K562 (cell line): ENCODE data around the gene AP3S1. TPM values are rescaled to one million over a fixed set of nuclear protein-coding genes. Genes with fewer than 3 reads are reported as not detected.

Source experiments
- ATAC-seq: fragments of 200-7000 bp; cut with Tn5 transposase; 3 replicates; pipeline ENCODE4 v1.9.1; 2020; ENCODE audit warnings: moderate library complexity
- BruUV-seq: library from RNA; stranded (reverse); fragments of 400-500 nt; replicated peaks from 2 replicates; lab custom pipeline; 2021; lab: Mats Ljungman, UMichigan
- CTCF ChIA-PET: fragments of 300-600 bp; formaldehyde crosslinking; extraction: SDS; loops from one replicate; lab custom pipeline; 2021; ENCODE audit warnings: low intra/inter-chr PET ratio; lab: Yijun Ruan, JAX
- POLR2A ChIA-PET: fragments of 300-600, 350-650 bp; sonication (Branson Sonifier 250); formaldehyde crosslinking; extraction: SDS; loops from one replicate; lab custom pipeline; 2021; ENCODE audit warnings: antibody characterized with exemption, inconsistent platforms; lab: Yijun Ruan, JAX
- DNase-seq, 4 experiments: peaks; one replicate each; pipeline versions ENCODE4 v3.0.0 to v3.0.0-alpha.2; 2011 to 2018; ENCODE audit warnings: low spot score in 3 of 4, mixed read lengths in 3 of 4; ENCODE audit errors: extremely low read depth in 1 of 4
- FAIRE-seq: peaks from 2 replicates; lab custom pipeline; 2011; peaks lifted over from hg19 to GRCh38; lab: Jason Lieb, UNC
- H2AFZ ChIP-seq: 2 replicates; pipeline ENCODE4 v1.6.0; 2011; ENCODE audit warnings: low read depth, low read length, control low read depth, inconsistent platforms
- H3K27ac ChIP-seq: fragments of 200-600 bp; 3 replicates; pipeline ENCODE4 v1.8.0; 2011; ENCODE audit warnings: low read depth, mild to moderate bottlenecking, control low read depth, inconsistent platforms, low read length, moderate library complexity, mixed read lengths; ENCODE audit errors: extremely low read depth
- H3K27me3 ChIP-seq, 2 experiments: fragments of 300-600 bp in 1 of 2; 2 replicates in 1 of 2; 3 replicates in 1 of 2; pipeline versions ENCODE4 v1.6.0 to v1.8.0; 2011; ENCODE audit warnings: inconsistent platforms in 2 of 2, low read length in 2 of 2, mild to moderate bottlenecking in 1 of 2, mixed read lengths in 1 of 2, moderate library complexity in 1 of 2; ENCODE audit not compliant: control insufficient read depth in 2 of 2, insufficient read depth in 2 of 2
- H3K36me3 ChIP-seq: fragments of 300-600 bp; 3 replicates; pipeline ENCODE4 v1.8.0; 2011; ENCODE audit warnings: mild to moderate bottlenecking, low read length, inconsistent platforms; ENCODE audit not compliant: control insufficient read depth, insufficient read depth
- H3K4me1 ChIP-seq, 2 experiments: fragments of 200-600 bp in 1 of 2; replicated peaks in 1 of 2; 2 replicates in 1 of 2; 3 replicates in 1 of 2; pipeline versions ENCODE4 v1.5.1 to v1.8.0; 2011; ENCODE audit warnings: inconsistent platforms in 2 of 2, low read length in 2 of 2, mild to moderate bottlenecking in 1 of 2, mixed read lengths in 1 of 2, moderate library complexity in 1 of 2; ENCODE audit not compliant: control insufficient read depth in 2 of 2, insufficient read depth in 2 of 2
- H3K4me2 ChIP-seq: 2 replicates; pipeline ENCODE4 v1.6.1; 2011; ENCODE audit warnings: low read length, control low read depth, inconsistent platforms, mixed read lengths; ENCODE audit not compliant: insufficient read depth
- H3K4me3 ChIP-seq: fragments of 200-600 bp; sonication (generic), shearing (Covaris generic); 2 replicates; pipeline ENCODE4 v1.5.1; 2016; ENCODE audit warnings: control low read depth, inconsistent platforms
- H3K79me2 ChIP-seq: fragments of 200-600 bp; 3 replicates; pipeline ENCODE4 v1.8.0; 2011; ENCODE audit warnings: low read length, inconsistent platforms; ENCODE audit not compliant: control insufficient read depth, insufficient read depth
- H3K9ac ChIP-seq, 2 experiments: 2 replicates each; pipeline versions ENCODE4 v1.6.0 to v1.6.1; 2011; ENCODE audit warnings: low read depth in 2 of 2, low read length in 2 of 2, control low read depth in 1 of 2, inconsistent platforms in 1 of 2, mild to moderate bottlenecking in 1 of 2, mixed read lengths in 1 of 2; ENCODE audit not compliant: insufficient read depth in 1 of 2
- H3K9me1 ChIP-seq: one replicate; pipeline ENCODE4 v1.6.0; 2011; ENCODE audit warnings: inconsistent platforms, mild to moderate bottlenecking, low read length, moderate library complexity; ENCODE audit not compliant: control insufficient read depth, insufficient read depth
- H3K9me3 ChIP-seq: replicated peaks from 2 replicates; pipeline ENCODE4 v1.5.1; 2011; ENCODE audit warnings: low read depth, low read length, inconsistent platforms; ENCODE audit not compliant: control insufficient read depth, insufficient read depth
- H4K20me1 ChIP-seq: replicated peaks from 2 replicates; pipeline ENCODE4 v1.6.1; 2011; ENCODE audit warnings: low read length, inconsistent platforms, mixed read lengths; ENCODE audit not compliant: control insufficient read depth, insufficient read depth
- ZNF609 ChIP-seq: sonication (generic); formaldehyde crosslinking; IDR thresholded peaks from 2 replicates; pipeline ENCODE4 v1.8.1; 2023; ENCODE audit warnings: missing genetic modification reagents, mild to moderate bottlenecking, borderline replicate concordance
- WGBS: fragments of 100-300 bp; shearing (Covaris generic); methylation state at CpG from one replicate; pipeline ENCODE4 v1.1.6; 2016; ENCODE audit warnings: low coverage, mixed read lengths; ENCODE audit not compliant: insufficient coverage; ENCODE audit errors: missing lambda C conversion rate; 5-methylcytosine and 5-hydroxymethylcytosine counted together
- in situ Hi-C: fragments of 300-500 bp; cut with MboI; formaldehyde crosslinking; loops from 4 replicates; pipeline ENCODE4 v1.15.0; 2018; ENCODE audit warnings: inconsistent platforms, mixed read lengths
- intact Hi-C: fragments of 100-400 bp; cut with micrococcal nuclease; formaldehyde crosslinking; loops from 2 replicates; pipeline ENCODE4 v1.14.2; 2022
- polyA plus RNA-seq, 8 experiments: library from polyadenylated mRNA; depleted of rRNA in 4 of 8; stranded (reverse) in 5 of 8; unstranded in 3 of 8; fragments of >200 nt; fragmentation: Nextera tagmentation in 2 of 8; fragmentation: Illumina TruSeq in 1 of 8; extraction: Ambion mirVana in 2 of 8; extraction: Trizol in 1 of 8; gene quantifications; 2 replicates each; pipeline versions ENCODE4 v1.2.1 to v1.2.3, GENCODE V29; 2011 to 2014; ENCODE audit warnings: inconsistent platforms in 1 of 8, missing spikeins in 1 of 8
- total RNA-seq, 7 experiments: library from RNA; depleted of rRNA in 6 of 7; stranded (reverse); fragments of >200 nt in 6 of 7; fragmentation: Illumina TruSeq in 2 of 7; extraction: Trizol in 2 of 7; gene quantifications; 2 replicates each; pipeline versions ENCODE4 v1.2.1 to v1.2.3, GENCODE V29; 2011 to 2021; ENCODE audit warnings: low replicate concordance in 1 of 7

The AP3S1 gene
- total and polyA plus RNA-seq, 9 of the 15 experiments (the other 6 are each of a cell fraction or from before 2014, with no cell fraction given) = 46.1 to 106 (median 67.3) TPM

GRCh38 chr5:115947260-115947659 lies 105.5 kb downstream of the AP3S1 start:
- no peak for TF ChIP-seq ZNF609 (CRISPR knock-in tag)
- TF ChIP-seq, all 486 proteins: peak for 0
- FAIRE-seq (no peak), DNase-seq (no peak), ATAC-seq (no peak)
- H3K9me1 ChIP-seq = no peaks in the 10 kb centered on the region
- H2AFZ ChIP-seq = no peak overlapping the region
- H4K20me1 ChIP-seq = no peaks in the 10 kb centered on the region
- BruUV-seq = no TSS peak
- CTCF ChIA-PET = no interaction called here
- no peak overlapping the region for H3K4me3 ChIP-seq
- WGBS = 6% methylated on average over 2 of the region's 2 CpGs
- H3K79me2 ChIP-seq = no peaks in the 10 kb centered on the region
- POLR2A ChIA-PET = interaction anchor here (0.6 kb wide), 1 partner anchor 26 kb away, joined by 3 read pairs; no protein-coding TSS in a partner anchor
- H3K4me2 ChIP-seq = no peak overlapping the region
- no peak overlapping the region for H3K27ac ChIP-seq
- intact Hi-C loops = no loop called here
- H3K27me3 ChIP-seq = no peaks in the 10 kb centered on the region; a peak in 2 of 5 replicates
- no peaks in the 10 kb centered on the region for H3K4me1 ChIP-seq
- H3K9me3 ChIP-seq = no peaks in the 10 kb centered on the region
- in situ Hi-C loops = no loop called here
- H3K36me3 ChIP-seq = no peaks in the 10 kb centered on the region
- no peak overlapping the region for H3K9ac ChIP-seq
